Measurements from ENCODE around the gene IQSEC3.

DNA sequence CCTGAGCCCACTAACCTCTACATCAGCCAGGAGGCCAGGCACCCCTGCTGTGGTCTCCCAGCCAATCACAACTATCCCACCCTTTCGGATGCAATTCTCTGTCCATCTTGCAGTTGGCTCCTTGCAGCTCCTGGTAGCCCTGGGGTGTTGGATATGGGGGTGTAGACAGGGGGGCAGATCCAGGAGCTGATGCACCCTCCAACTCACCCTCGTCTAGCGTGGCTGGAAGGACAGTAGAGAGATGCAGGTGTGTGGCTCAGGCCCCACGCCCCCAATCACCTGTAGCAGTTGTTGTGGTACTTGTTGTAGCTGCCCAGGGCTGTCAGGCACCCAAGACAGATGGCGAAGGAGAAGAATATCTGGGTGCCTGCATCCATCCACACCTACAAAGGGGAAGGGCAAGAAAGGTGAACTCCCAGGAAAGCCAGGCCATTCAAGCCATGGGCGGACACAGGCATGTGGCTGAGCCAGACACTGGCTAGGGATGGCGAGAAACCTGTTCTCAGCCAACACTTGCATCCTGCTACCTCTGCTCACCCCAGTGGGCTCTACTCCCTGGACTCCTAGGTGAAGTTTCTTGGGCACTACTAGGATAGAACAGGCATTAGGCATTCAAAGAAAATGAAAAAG is 160.8 kb downstream of the IQSEC3 start:
- TF ChIP-seq POLR2A (IDR thresholded peaks at IDR 0.05; ENCODE audit: low read length) (no peak), GATA1 (IDR thresholded peaks at IDR 0.05; ENCODE audit: low read depth, low read length) (no peak)

Measured in erythroblast (primary cell).